ENCODE measurements around the gene ADORA3.

ADORA3 gene

GRCh38 chr1:111474106-111474505 is 29.3 kb downstream of the ADORA3 start:
- DNase-seq, result no peak

GRCh38 chr1:111471538-111471937 is 31.9 kb downstream of the ADORA3 start:
- no peak for DNase-seq

GRCh38 chr1:111471012-111471411 is 32.4 kb downstream of the ADORA3 start:
- peak; percentile 61 to 62 for DNase-seq

GRCh38 chr1:111470596-111470995 is 32.8 kb downstream of the ADORA3 start:
- DNase-seq, result no peak

GRCh38 chr1:111469539-111469938 is 33.9 kb downstream of the ADORA3 start:
- no peak for DNase-seq

- no peak for DNase-seq
Observed at GRCh38 chr1:111468717-111469100, 34.7 kb downstream of the ADORA3 start.

GRCh38 chr1:111467865-111468716 is 35.3 kb downstream of the ADORA3 start:
- DNase-seq, result no peak

- no peak for DNase-seq
Observed at GRCh38 chr1:111466480-111466879, 37.0 kb downstream of the ADORA3 start.

- no peak for DNase-seq
Observed at GRCh38 chr1:111465754-111466153, 37.7 kb downstream of the ADORA3 start.

GRCh38 chr1:111463029-111463683 is 40.3 kb downstream of the ADORA3 start:
- no peak for DNase-seq

GRCh38 chr1:111462370-111463028 is 40.9 kb downstream of the ADORA3 start:
- DNase-seq, result no peak

- no peak for DNase-seq
Observed at GRCh38 chr1:111461765-111462164, 41.7 kb downstream of the ADORA3 start.

- no peak for DNase-seq
Observed at GRCh38 chr1:111455642-111456031, 47.8 kb downstream of the ADORA3 start.

- no peak for DNase-seq
Observed at GRCh38 chr1:111454859-111455641, 48.4 kb downstream of the ADORA3 start.

GRCh38 chr1:111453706-111454105 is 49.7 kb downstream of the ADORA3 start:
- no peak for DNase-seq

- no peak for DNase-seq
Observed at GRCh38 chr1:111452581-111452980, 50.9 kb downstream of the ADORA3 start.

- DNase-seq, result no peak
Observed at GRCh38 chr1:111450185-111450584, 53.2 kb downstream of the ADORA3 start.

GRCh38 chr1:111449703-111450017 is 53.8 kb downstream of the ADORA3 start:
- no peak for DNase-seq
